Measurements from ENCODE around the gene SLC28A2.

Gene SLC28A2

GRCh38 chr15:45263854-45264253, 11.8 kb downstream of the SLC28A2 start:
- TF ChIP-seq CTCF (IDR thresholded peaks at IDR 0.05; ENCODE audit: low read length, missing control alignments): no peak
- no peak for DNase-seq (ENCODE audit: low read depth)
- no peak overlapping the region for H3K4me3 ChIP-seq (replicated peaks; ENCODE audit: low read depth, low read length)

DNA sequence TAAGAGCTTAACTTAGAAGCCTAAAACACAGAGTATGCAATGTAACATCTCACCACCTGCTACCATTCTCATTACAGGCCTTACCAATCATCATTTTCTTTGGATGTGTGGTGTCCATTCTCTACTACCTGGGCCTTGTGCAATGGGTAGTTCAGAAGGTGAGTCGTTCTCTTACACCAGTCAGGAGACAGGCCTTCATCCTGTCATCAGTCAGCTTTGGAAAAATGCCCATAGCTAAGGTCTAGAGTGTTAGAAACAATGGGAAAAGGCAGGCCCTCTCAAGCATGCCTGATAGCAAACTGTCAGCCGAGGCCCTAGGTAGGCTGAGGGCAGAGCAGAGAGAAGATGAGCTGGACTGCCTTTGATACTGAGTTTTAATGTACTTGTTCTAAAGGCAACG, 13.5 kb downstream of the SLC28A2 start:
- no peak for DNase-seq (ENCODE audit: low read depth)
- TF ChIP-seq CTCF (IDR thresholded peaks at IDR 0.05; ENCODE audit: low read length, missing control alignments): no peak
- H3K4me3 ChIP-seq (replicated peaks; ENCODE audit: low read depth, low read length): no peak overlapping the region

- TF ChIP-seq CTCF (IDR thresholded peaks at IDR 0.05; ENCODE audit: low read length, missing control alignments): no peak
- H3K4me3 ChIP-seq (replicated peaks; ENCODE audit: low read depth, low read length): no peak overlapping the region
- no peak for DNase-seq (ENCODE audit: low read depth)
Observed at GRCh38 chr15:45268135-45268534, 16.1 kb downstream of the SLC28A2 start.

DNA sequence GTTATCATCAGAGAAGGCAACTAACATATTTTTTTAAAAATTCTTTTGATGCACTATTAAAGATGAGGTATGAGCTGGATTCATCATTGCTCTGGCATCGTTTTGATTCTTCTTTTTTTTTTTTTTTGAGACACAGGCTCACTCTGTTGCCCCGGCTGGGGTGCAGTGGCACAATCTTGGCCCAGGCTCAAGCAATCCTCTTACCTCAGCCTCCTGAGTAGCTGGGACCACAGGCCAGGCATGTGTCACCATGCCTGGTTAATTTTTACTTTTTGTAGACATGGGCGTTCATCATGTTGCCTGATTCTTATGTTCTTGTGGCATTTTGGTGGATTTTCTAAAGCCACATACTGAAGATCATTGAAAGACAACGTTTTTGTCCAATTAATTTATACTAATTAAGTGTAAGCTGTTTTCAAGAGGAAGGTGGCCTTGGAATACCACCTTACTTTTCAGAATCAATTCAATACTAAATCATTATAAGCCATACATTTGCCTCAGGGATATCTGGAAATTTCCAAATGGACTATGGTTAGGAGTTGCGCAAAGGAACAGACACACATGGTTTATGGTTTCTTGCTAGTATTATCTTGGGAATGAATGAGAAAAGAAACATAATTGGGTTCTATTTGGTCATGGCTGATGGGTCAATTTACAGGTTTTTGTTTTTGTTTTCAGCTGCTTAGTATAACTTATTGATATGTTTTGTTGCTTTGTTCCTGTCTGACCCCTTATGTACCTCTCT, 22.8 kb downstream of the SLC28A2 start:
- no peak overlapping the region for H3K4me3 ChIP-seq (replicated peaks; ENCODE audit: low read depth, low read length)
- TF ChIP-seq CTCF (IDR thresholded peaks at IDR 0.05; ENCODE audit: low read length, missing control alignments): no peak
- no peak for DNase-seq (ENCODE audit: low read depth)

DNA sequence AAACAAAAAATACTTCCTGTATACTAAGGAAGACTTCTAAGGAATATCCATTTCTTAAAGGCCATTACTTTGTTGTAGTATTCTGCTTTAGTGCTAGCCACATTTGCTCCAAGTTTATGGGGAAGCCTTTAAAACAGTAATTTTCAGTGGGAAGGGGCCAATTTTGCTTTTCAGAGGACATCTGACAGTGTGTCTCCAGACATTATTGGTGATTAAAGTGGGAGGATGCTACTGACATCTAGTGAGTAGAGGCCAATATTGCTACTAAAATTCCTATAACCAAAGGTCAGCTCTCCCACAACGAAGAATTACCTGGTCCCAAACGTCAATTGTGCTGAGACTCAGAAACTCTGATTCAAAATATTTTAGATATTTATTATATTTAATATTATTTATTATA, 24.8 kb downstream of the SLC28A2 start:
- DNase-seq (ENCODE audit: low read depth): peak; percentile 38
- TF ChIP-seq CTCF (IDR thresholded peaks at IDR 0.05; ENCODE audit: low read length, missing control alignments): peak; percentile 39
- no peak overlapping the region for H3K4me3 ChIP-seq (replicated peaks; ENCODE audit: low read depth, low read length)

GRCh38 chr15:45279024-45279698, 27.1 kb downstream of the SLC28A2 start:
- peak; percentile 98 for DNase-seq (ENCODE audit: low read depth)
- H3K4me3 ChIP-seq (replicated peaks; ENCODE audit: low read depth, low read length): peak overlapping the region; percentile 85
- TF ChIP-seq CTCF (IDR thresholded peaks at IDR 0.05; ENCODE audit: low read length, missing control alignments): no peak
